Measurements from ENCODE around the gene C4orf51.

The C4orf51 gene

GRCh38 chr4:145760961-145761929 lies 81.3 kb downstream of the C4orf51 start:
- DNase-seq, result no peak

GRCh38 chr4:145762719-145763118 lies 82.8 kb downstream of the C4orf51 start:
- no peak for DNase-seq

- no peak for DNase-seq
These were observed 83.5 kb downstream of the C4orf51 start for GRCh38 chr4:145763399-145763798.

- no peak for DNase-seq
These were observed 86.3 kb downstream of the C4orf51 start for GRCh38 chr4:145766273-145766672.

- no peak for DNase-seq
These were observed 89.6 kb downstream of the C4orf51 start for GRCh38 chr4:145769450-145770037.

- no peak for DNase-seq
These were observed 90.2 kb downstream of the C4orf51 start for GRCh38 chr4:145770124-145770523.

GRCh38 chr4:145772347-145772746 lies 92.4 kb downstream of the C4orf51 start:
- DNase-seq, result no peak

- DNase-seq, result no peak
These were observed 93.8 kb downstream of the C4orf51 start for GRCh38 chr4:145773581-145774234.

- DNase-seq, result no peak
These were observed 94.5 kb downstream of the C4orf51 start for GRCh38 chr4:145774473-145774872.

GRCh38 chr4:145775406-145775805 lies 95.5 kb downstream of the C4orf51 start:
- no peak for DNase-seq

- no peak for DNase-seq
These were observed 96.3 kb downstream of the C4orf51 start for GRCh38 chr4:145776208-145776607.

GRCh38 chr4:145779319-145779801 lies 99.4 kb downstream of the C4orf51 start:
- DNase-seq, result no peak

- no peak for DNase-seq
These were observed 101.4 kb downstream of the C4orf51 start for GRCh38 chr4:145781351-145781750.

Measured in NCI-H1092 (cell line).